ENCODE data around the gene AMDHD2. TPM values are rescaled to one million over a fixed set of nuclear protein-coding genes. Genes with fewer than 3 reads are reported as not detected.
"Not testable (repeated sequence)": the region's sequence is repeated elsewhere in the genome, so short reads cannot be mapped to it uniquely, and the experiment has no call there.

AMDHD2 gene
- polyA plus RNA-seq, 1 donor from 2014 or later, result 22.2 TPM

GRCh38 chr16:2580143-2580542 lies 60.0 kb downstream of the AMDHD2 start:
- H3K9me3 Mint-ChIP-seq, H3K36me3 Mint-ChIP-seq, H3K27ac Mint-ChIP-seq, H3K4me1 Mint-ChIP-seq, H3K4me3 Mint-ChIP-seq, H3K27me3 Mint-ChIP-seq: not testable (repeated sequence)

- H3K36me3 Mint-ChIP-seq, H3K27me3 Mint-ChIP-seq, H3K9me3 Mint-ChIP-seq, H3K4me3 Mint-ChIP-seq, H3K27ac Mint-ChIP-seq, H3K4me1 Mint-ChIP-seq: not testable (repeated sequence)
Measured at GRCh38 chr16:2580818-2581217, 60.6 kb downstream of the AMDHD2 start.

Other genes starting within 250 kb of the AMDHD2 start
- 1.7 TPM for gene ABCA3, start 179.6 kb upstream of the AMDHD2 start, polyA plus RNA-seq
- 5.6 TPM for gene CCNF, start 90.9 kb upstream of the AMDHD2 start, polyA plus RNA-seq
- gene TEDC2, start 60.3 kb upstream of the AMDHD2 start, polyA plus RNA-seq, result 1.0 TPM
- not detected for gene NTN3, start 49.1 kb upstream of the AMDHD2 start, polyA plus RNA-seq
- gene TBC1D24, start 45.2 kb upstream of the AMDHD2 start, polyA plus RNA-seq, result 3.3 TPM
- gene ATP6V0C, start 6.4 kb upstream of the AMDHD2 start, polyA plus RNA-seq, result 105 TPM
- 6.2 TPM for gene CEMP1, start 11.0 kb downstream of the AMDHD2 start, polyA plus RNA-seq
- 45.1 TPM for gene PDPK1, start 17.6 kb downstream of the AMDHD2 start, polyA plus RNA-seq
- 24.9 TPM for gene KCTD5, start 162.2 kb downstream of the AMDHD2 start, polyA plus RNA-seq
- gene PRSS27, start 199.9 kb downstream of the AMDHD2 start, polyA plus RNA-seq, result not detected
- 159 TPM for gene SRRM2, start 232.3 kb downstream of the AMDHD2 start, polyA plus RNA-seq

All from IgD-negative memory B cell (primary cell).